Stimulated activated naive CD4-positive, alpha-beta T cell treated with Interleukin-2 at 50 U/mL for 16 hours (primary cell): ENCODE measurements around the gene RPGRIP1L.

ENCODE experiments used
- DNase-seq: peaks from one replicate; lab custom pipeline; 2025; lab: John Stamatoyannopoulos, UW

Gene RPGRIP1L

GRCh38 chr16:53651357-53651756 lies 52.3 kb downstream of the RPGRIP1L start:
- DNase-seq: no peak

- no peak for DNase-seq
Measured at GRCh38 chr16:53646506-53646905, 57.2 kb downstream of the RPGRIP1L start.

- DNase-seq: no peak
Measured at GRCh38 chr16:53643474-53643873, 60.2 kb downstream of the RPGRIP1L start.

- DNase-seq: no peak
Measured at GRCh38 chr16:53642094-53642493, 61.6 kb downstream of the RPGRIP1L start.

- no peak for DNase-seq
Measured at GRCh38 chr16:53636978-53637377, 66.7 kb downstream of the RPGRIP1L start.

- DNase-seq: no peak
Measured at GRCh38 chr16:53632526-53632925, 71.1 kb downstream of the RPGRIP1L start.

GRCh38 chr16:53631236-53632025 lies 72.2 kb downstream of the RPGRIP1L start:
- no peak for DNase-seq

GRCh38 chr16:53629607-53630312 lies 73.9 kb downstream of the RPGRIP1L start:
- no peak for DNase-seq

- DNase-seq: no peak
Measured at GRCh38 chr16:53629151-53629550, 74.5 kb downstream of the RPGRIP1L start.

- DNase-seq: no peak
Measured at GRCh38 chr16:53626811-53627210, 76.8 kb downstream of the RPGRIP1L start.

- DNase-seq: no peak
Measured at GRCh38 chr16:53626161-53626560, 77.5 kb downstream of the RPGRIP1L start.

- no peak for DNase-seq
Measured at GRCh38 chr16:53625221-53625620, 78.4 kb downstream of the RPGRIP1L start.

- DNase-seq: no peak
Measured at GRCh38 chr16:53622315-53622714, 81.3 kb downstream of the RPGRIP1L start.

GRCh38 chr16:53620476-53620875 lies 83.2 kb downstream of the RPGRIP1L start:
- DNase-seq: no peak

GRCh38 chr16:53619235-53619634 lies 84.4 kb downstream of the RPGRIP1L start:
- no peak for DNase-seq

- no peak for DNase-seq
Measured at GRCh38 chr16:53614346-53614745, 89.3 kb downstream of the RPGRIP1L start.

- no peak for DNase-seq
Measured at GRCh38 chr16:53612003-53612402, 91.7 kb downstream of the RPGRIP1L start.

GRCh38 chr16:53611179-53611696 lies 92.4 kb downstream of the RPGRIP1L start:
- no peak for DNase-seq

- DNase-seq: no peak
Measured at GRCh38 chr16:53609536-53609935, 94.1 kb downstream of the RPGRIP1L start.

GRCh38 chr16:53608094-53608493 lies 95.6 kb downstream of the RPGRIP1L start:
- DNase-seq: no peak

GRCh38 chr16:53605831-53606400 lies 97.7 kb downstream of the RPGRIP1L start:
- DNase-seq: no peak

- no peak for DNase-seq
Measured at GRCh38 chr16:53605356-53605755, 98.3 kb downstream of the RPGRIP1L start.

GRCh38 chr16:53601961-53602360 lies 101.7 kb downstream of the RPGRIP1L start:
- no peak for DNase-seq
